ENCODE measurements around the gene ZDHHC5. TPM values are rescaled to one million over a fixed set of nuclear protein-coding genes. Genes with fewer than 3 reads are reported as not detected.
A peak's percentile ranks its signal among the peaks of the same experiment; 100 is the strongest.

Gene ZDHHC5
- total and polyA plus RNA-seq, 2 of the 13 experiments (the other 11 are each of a cell fraction or from before 2014, with no cell fraction given): 26.6 to 34.0 TPM

DNA sequence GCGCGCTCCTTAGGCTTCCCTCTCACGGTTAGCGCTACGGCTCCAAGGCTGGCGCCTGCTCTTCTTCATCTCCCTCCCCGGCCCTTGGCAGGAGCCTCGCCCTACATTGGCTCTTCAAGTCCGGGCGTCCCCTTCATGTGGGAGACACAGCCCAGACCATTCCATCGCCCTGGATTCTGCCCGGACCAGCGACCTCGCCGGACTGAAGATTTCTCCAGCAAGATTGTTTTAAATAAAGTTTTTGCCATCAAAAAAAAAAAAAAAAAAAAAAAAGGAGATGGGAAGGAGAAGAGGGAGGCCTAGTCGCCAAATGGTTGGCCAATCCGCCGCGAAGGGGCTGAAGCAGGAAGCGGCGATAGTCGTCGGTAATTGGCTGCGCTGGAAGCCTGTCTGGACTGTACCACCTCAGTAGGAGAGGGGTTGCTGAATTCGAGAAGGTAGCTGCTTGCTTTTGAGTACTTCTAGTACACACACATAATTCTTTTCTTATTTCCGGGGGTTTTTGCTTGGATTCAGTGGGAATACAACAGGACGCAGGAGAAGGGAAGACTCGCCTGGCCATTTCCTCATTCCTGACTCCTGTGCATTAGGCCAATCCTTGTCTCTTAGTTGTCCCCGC lies 688 bp upstream of the ZDHHC5 start (continued):
- peak; percentile 29 for TF ChIP-seq ZSCAN31 (CRISPR knock-in tag; IDR thresholded peaks at IDR 0.05; ENCODE audit: low read depth)
- 0 out of 2 replicates have a peak, but pooled peaks have one; percentile 24 for TF ChIP-seq SIN3B (IDR thresholded peaks at IDR 0.05; ENCODE audit: low read length)
- peak; percentile 87 for TF ChIP-seq THAP11 (CRISPR knock-in tag; IDR thresholded peaks at IDR 0.05)
- no peak for TF ChIP-seq ZNF513 (CRISPR knock-in tag; conservative IDR thresholded peaks at IDR 0.05)
- TF ChIP-seq ZKSCAN5 (CRISPR knock-in tag; IDR thresholded peaks at IDR 0.05): no peak
- no peak for TF ChIP-seq ZNF781 (CRISPR knock-in tag; IDR thresholded peaks at IDR 0.05; ENCODE audit: borderline replicate concordance, not compliant biosample characterization)
- peak; percentile 76 for TF ChIP-seq KLF12 (CRISPR knock-in tag; IDR thresholded peaks at IDR 0.05; ENCODE audit: borderline replicate concordance)
- 0 out of 2 replicates have a peak, but pooled peaks have one; percentile 16 for TF ChIP-seq NFE2L1 (CRISPR knock-in tag; IDR thresholded peaks at IDR 0.05; ENCODE audit: borderline replicate concordance)
- peak; percentile 55; the same call in 1 of the 2 replicates for TF ChIP-seq TAF1 (CRISPR knock-in tag; IDR thresholded peaks at IDR 0.05)
- peak; percentile 31; the same call in 1 of the 2 replicates for TF ChIP-seq RAD21 (CRISPR knock-in tag; IDR thresholded peaks at IDR 0.05)
- no peak for TF ChIP-seq RXRA (CRISPR knock-in tag; IDR thresholded peaks at IDR 0.05)
- TF ChIP-seq SIN3A (IDR thresholded peaks at IDR 0.05; ENCODE audit: borderline replicate concordance, low read depth, low read length): peak; percentile 56; the same call in 1 of the 2 replicates
- TF ChIP-seq ZNF761 (CRISPR knock-in tag; conservative IDR thresholded peaks at IDR 0.05): no peak
- TF ChIP-seq ELF1 (CRISPR knock-in tag; IDR thresholded peaks at IDR 0.05): peak; percentile 79; the same call in 1 of the 2 replicates
- TF ChIP-seq CENPX (CRISPR knock-in tag; IDR thresholded peaks at IDR 0.05): no peak
- no peak; the same call in 1 of the 2 replicates for TF ChIP-seq FOXC1 (CRISPR knock-in tag; IDR thresholded peaks at IDR 0.05; ENCODE audit: borderline replicate concordance)
- TF ChIP-seq ZNF792 (CRISPR knock-in tag; IDR thresholded peaks at IDR 0.05): peak; percentile 10; the same call in 1 of the 2 replicates
- 0 out of 2 replicates have a peak, but pooled peaks have one; percentile 31 for TF ChIP-seq ZNF503 (CRISPR knock-in tag; IDR thresholded peaks at IDR 0.05)
- no peak for TF ChIP-seq JUN (CRISPR knock-in tag; IDR thresholded peaks at IDR 0.05)
- TF ChIP-seq MED13 (CRISPR knock-in tag; IDR thresholded peaks at IDR 0.05): peak; percentile 35; the same call in 1 of the 2 replicates
- TF ChIP-seq ISL2 (CRISPR knock-in tag; IDR thresholded peaks at IDR 0.05): peak; percentile 66; the same call in 1 of the 2 replicates
- TF ChIP-seq THAP9 (CRISPR knock-in tag; IDR thresholded peaks at IDR 0.05; ENCODE audit: borderline replicate concordance): no peak
- TF ChIP-seq, protein P1, sequence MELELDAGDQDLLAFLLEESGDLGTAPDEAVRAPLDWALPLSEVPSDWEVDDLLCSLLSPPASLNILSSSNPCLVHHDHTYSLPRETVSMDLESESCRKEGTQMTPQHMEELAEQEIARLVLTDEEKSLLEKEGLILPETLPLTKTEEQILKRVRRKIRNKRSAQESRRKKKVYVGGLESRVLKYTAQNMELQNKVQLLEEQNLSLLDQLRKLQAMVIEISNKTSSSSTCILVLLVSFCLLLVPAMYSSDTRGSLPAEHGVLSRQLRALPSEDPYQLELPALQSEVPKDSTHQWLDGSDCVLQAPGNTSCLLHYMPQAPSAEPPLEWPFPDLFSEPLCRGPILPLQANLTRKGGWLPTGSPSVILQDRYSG (CRISPR knock-in tag; IDR thresholded peaks at IDR 0.05): peak; percentile 57; the same call in 1 of the 2 replicates
- peak; percentile 26; the same call in 1 of the 2 replicates for TF ChIP-seq HNF4A (CRISPR knock-in tag; IDR thresholded peaks at IDR 0.05)
